Chondrocyte (in vitro differentiated cells): ENCODE measurements around the gene TAAR2. TPM values are rescaled to one million over a fixed set of nuclear protein-coding genes. Genes with fewer than 3 reads are reported as not detected.

Experiments
- DNase-seq: peaks from one replicate; pipeline ENCODE4 v3.0.0; 2021; ENCODE audit warnings: mixed read lengths, low spot score
- H3K27ac Mint-ChIP-seq: one replicate; pipeline ENCODE4 v1.8.0; 2021; ENCODE audit warnings: mild to moderate bottlenecking, moderate library complexity, mixed read lengths; ENCODE audit not compliant: unreplicated experiment
- H3K27me3 Mint-ChIP-seq: 2 replicates; pipeline ENCODE4 v1.8.0; 2021; ENCODE audit warnings: low read depth, mixed read lengths
- H3K36me3 Mint-ChIP-seq: 2 replicates; pipeline ENCODE4 v1.8.0; 2021; ENCODE audit warnings: low read depth, mixed read lengths
- H3K4me1 Mint-ChIP-seq: 2 replicates; pipeline ENCODE4 v1.8.0; 2021; ENCODE audit warnings: low read depth, mild to moderate bottlenecking, mixed read lengths
- H3K4me3 Mint-ChIP-seq: one replicate; pipeline ENCODE4 v1.8.0; 2021; ENCODE audit warnings: mild to moderate bottlenecking, moderate library complexity, mixed read lengths; ENCODE audit not compliant: unreplicated experiment
- H3K9me3 Mint-ChIP-seq: 2 replicates; pipeline ENCODE4 v1.8.0; 2021; ENCODE audit warnings: low read depth, mixed read lengths
- CTCF ChIP-seq: fragments of 200-600 bp; sonication (generic); IDR thresholded peaks from 2 replicates; pipeline ENCODE4 v1.5.0; 2021; ENCODE audit warnings: antibody characterized with exemption, mild to moderate bottlenecking, moderate library complexity
- total RNA-seq: library from RNA; stranded (reverse); gene quantifications from 3 replicates; pipeline ENCODE4 v1.2.1, GENCODE V29; 2021

Gene TAAR2
- total RNA-seq, 1 donor from 2014 or later = not detected

GRCh38 chr6:132587424-132587823 is 36.7 kb downstream of the TAAR2 start:
- no peaks in the 10 kb centered on the region for H3K36me3 Mint-ChIP-seq
- no peaks in the 10 kb centered on the region for H3K9me3 Mint-ChIP-seq
- H3K4me3 Mint-ChIP-seq = no peak overlapping the region
- no peaks in the 10 kb centered on the region for H3K4me1 Mint-ChIP-seq
- no peak overlapping the region for H3K27ac Mint-ChIP-seq
- peaks cover 31% of the 10 kb centered on the region for H3K27me3 Mint-ChIP-seq
- DNase-seq = no peak
- no peak for TF ChIP-seq CTCF

- Mint-ChIP-seq H3K27ac (no peak overlapping the region), H3K36me3 (no peaks in the 10 kb centered on the region), H3K9me3 (peaks cover 6% of the 10 kb centered on the region), H3K4me3 (no peak overlapping the region), H3K4me1 (no peaks in the 10 kb centered on the region), H3K27me3 (peaks cover 30% of the 10 kb centered on the region)
- DNase-seq = no peak
- no peak for TF ChIP-seq CTCF
Measured at GRCh38 chr6:132584698-132585097, 39.4 kb downstream of the TAAR2 start.

GRCh38 chr6:132571774-132572173 is 52.3 kb downstream of the TAAR2 start:
- H3K4me1 Mint-ChIP-seq = no peaks in the 10 kb centered on the region
- peaks cover 3% of the 10 kb centered on the region for H3K36me3 Mint-ChIP-seq
- H3K9me3 Mint-ChIP-seq = no peaks in the 10 kb centered on the region
- no peak overlapping the region for H3K27ac Mint-ChIP-seq
- no peak for TF ChIP-seq CTCF
- no peak for DNase-seq
- peaks cover 38% of the 10 kb centered on the region for H3K27me3 Mint-ChIP-seq
- no peak overlapping the region for H3K4me3 Mint-ChIP-seq

GRCh38 chr6:132570221-132570777 is 53.8 kb downstream of the TAAR2 start, which contains the start of gene TAAR6:
Gene TAAR6 (plus strand): TSS chr6:132570322. CDS start chr6:132570322, 0 bp downstream.
- peaks cover 35% of the 10 kb centered on the region for H3K27me3 Mint-ChIP-seq
- H3K4me3 Mint-ChIP-seq = no peak within 1 kb of the TSS
- H3K9me3 Mint-ChIP-seq = no peaks in the 10 kb centered on the region
- no peaks in the 10 kb centered on the region for H3K4me1 Mint-ChIP-seq
- no peak for TF ChIP-seq CTCF
- H3K27ac Mint-ChIP-seq = no peak within 1 kb of the TSS
- DNase-seq = no peak
- H3K36me3 Mint-ChIP-seq = peaks cover 3% of the 10 kb centered on the region

GRCh38 chr6:132569170-132569569 is 54.9 kb downstream of the TAAR2 start:
- no peak for TF ChIP-seq CTCF
- no peaks in the 10 kb centered on the region for H3K9me3 Mint-ChIP-seq
- peaks cover 37% of the 10 kb centered on the region for H3K27me3 Mint-ChIP-seq
- no peak overlapping the region for H3K27ac Mint-ChIP-seq
- no peak overlapping the region for H3K4me3 Mint-ChIP-seq
- no peaks in the 10 kb centered on the region for H3K4me1 Mint-ChIP-seq
- H3K36me3 Mint-ChIP-seq = peaks cover 3% of the 10 kb centered on the region
- DNase-seq = no peak
